Cardiac septum (tissue), 1 donor: ENCODE measurements around the gene FNBP1L. TPM values are rescaled to one million over a fixed set of nuclear protein-coding genes. Genes with fewer than 3 reads are reported as not detected.
A peak's percentile ranks its signal among the peaks of the same experiment; 100 is the strongest.
"Not testable (repeated sequence)": the region's sequence is repeated elsewhere in the genome, so short reads cannot be mapped to it uniquely, and the experiment has no call there.

Experiments used
- DNase-seq: peaks from one replicate; pipeline ENCODE4 v3.0.0-alpha.2; 2020; ENCODE audit warnings: low spot score
- intact Hi-C: fragments of 100-400 bp; cut with DNase I; formaldehyde crosslinking; loops from one replicate; pipeline ENCODE4 v1.14.0; 2022
- total RNA-seq: library from RNA; stranded (reverse); fragmentation: NEBNext Ultra II Directional; extraction: Animal tissue kit (Norgen Biotek cat#: 25700); gene quantifications from one replicate; pipeline ENCODE4 v1.2.1, GENCODE V29; 2021
- donor health status: DM: no; HTN: no; CAD: no.

The FNBP1L gene
- total RNA-seq, 1 donor from 2014 or later: 13.5 TPM

- DNase-seq: no peak
- intact Hi-C loops: no loop called here
Measured at GRCh38 chr1:93578911-93579825, 131.2 kb downstream of the FNBP1L start.

- intact Hi-C loops: no loop called here
- DNase-seq: no peak
Measured at GRCh38 chr1:93579891-93580290, 132.0 kb downstream of the FNBP1L start.

GRCh38 chr1:93581917-93582850 lies 134.3 kb downstream of the FNBP1L start:
- intact Hi-C loops: no loop called here
- DNase-seq: no peak

- intact Hi-C loops: no loop called here
- no peak for DNase-seq
Measured at GRCh38 chr1:93584261-93585003, 136.5 kb downstream of the FNBP1L start.

DNA sequence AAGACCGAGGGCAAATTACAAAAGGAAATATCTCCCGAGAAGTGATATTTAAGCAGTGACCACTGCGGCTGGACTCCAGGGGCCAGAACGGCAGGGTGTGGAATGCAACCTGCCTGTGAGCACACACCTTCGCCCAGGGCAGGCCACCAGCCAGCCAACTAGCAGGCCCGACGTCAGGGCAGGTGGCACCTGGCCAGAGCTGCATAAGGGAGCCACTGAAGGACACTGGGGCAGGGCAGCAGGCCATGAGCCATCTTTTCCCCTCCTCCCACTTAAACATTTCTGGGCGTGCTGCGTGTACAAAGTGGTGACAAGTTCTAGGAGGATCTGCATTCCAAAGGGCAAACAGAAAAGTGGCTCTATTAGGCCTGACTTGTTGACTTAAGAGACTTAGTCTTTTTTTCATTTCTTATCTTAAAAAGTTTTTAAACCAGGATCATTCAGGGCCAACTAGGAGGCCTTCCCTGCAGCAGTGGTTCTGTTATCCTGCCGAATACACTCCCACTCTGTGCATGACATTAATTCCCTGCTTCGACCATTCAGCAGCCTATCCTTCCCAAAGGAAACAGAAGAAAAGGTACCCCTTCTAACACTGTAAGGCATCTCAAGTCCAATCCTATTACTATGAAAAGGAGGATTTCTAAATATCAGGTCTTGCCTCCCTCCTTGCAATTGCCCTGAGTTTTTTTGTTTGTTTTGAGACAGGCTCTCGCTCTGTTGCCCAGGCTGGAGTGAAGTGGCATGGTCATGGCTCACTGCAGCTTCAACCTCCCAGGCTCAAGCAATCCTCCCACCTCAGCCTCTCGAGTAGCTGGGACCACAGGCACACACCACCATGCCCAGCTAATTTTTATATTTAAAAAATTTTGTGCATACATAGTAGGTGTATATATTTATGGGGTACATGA lies 137.4 kb downstream of the FNBP1L start:
- DNase-seq: peak; percentile 90
- intact Hi-C loops: no loop called here

- intact Hi-C loops: no loop called here
- no peak for DNase-seq
Measured at GRCh38 chr1:93587354-93587753, 139.4 kb downstream of the FNBP1L start.

DNA sequence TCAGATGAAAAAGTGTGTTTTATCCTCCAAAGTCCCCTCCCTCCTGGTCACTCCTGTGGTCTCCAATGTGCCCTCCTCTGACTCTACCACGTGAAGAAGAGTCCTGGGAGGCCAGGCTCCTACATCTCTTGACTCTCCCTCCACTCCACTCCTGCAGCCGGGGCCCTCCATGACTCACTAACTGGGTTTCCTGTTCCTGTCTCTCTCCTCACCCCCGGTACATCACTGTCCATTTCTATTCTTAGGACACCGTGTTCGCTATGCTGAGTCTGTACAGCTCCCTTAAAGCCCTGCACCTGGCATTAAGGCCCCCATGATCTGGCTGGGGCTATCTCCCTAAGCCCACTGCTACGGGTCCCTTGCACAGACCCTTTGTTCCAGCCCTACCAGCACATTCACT lies 140.3 kb downstream of the FNBP1L start:
- no peak for DNase-seq
- intact Hi-C loops: no loop called here

DNA sequence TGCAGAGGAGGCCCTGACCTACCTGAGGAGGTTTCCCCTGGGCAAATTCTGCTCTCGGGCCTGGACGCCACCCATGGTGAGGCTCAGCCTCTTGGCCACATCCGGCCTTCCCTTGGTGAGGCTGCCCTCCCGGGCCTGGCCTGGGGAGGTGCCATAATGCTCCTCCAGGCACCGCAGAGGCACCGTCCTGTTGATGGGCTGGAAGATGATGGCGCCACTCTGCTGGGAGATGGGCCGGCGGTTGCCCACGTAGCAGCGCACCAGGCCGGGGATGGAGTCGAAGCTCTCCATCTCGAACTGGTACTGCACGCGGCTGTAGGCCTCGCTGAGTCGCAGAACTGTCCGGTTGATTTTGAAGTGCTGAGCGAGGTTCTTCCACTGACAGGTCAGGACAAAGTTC lies 141.0 kb downstream of the FNBP1L start:
- DNase-seq: no peak
- intact Hi-C loops: no loop called here

DNA sequence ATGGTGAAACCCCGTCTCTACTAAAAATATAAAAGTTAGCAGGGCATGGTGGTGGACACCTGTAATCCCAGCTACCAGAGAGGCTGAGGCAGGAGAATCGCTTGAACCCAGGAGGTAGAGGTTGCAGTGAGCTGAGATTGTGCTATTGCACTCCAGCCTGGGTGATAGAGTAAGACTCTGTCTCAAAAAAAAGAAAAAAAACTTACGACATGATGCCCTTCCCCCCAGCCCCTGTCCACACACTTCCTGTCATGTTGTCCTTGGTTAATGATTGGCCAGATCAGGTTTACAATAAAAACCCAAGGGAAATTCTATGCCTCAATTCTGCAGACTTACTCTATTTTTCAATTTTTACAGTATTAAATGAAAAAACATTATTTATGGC lies 143.4 kb downstream of the FNBP1L start:
- intact Hi-C loops, DNase-seq: not testable (repeated sequence)

DNA sequence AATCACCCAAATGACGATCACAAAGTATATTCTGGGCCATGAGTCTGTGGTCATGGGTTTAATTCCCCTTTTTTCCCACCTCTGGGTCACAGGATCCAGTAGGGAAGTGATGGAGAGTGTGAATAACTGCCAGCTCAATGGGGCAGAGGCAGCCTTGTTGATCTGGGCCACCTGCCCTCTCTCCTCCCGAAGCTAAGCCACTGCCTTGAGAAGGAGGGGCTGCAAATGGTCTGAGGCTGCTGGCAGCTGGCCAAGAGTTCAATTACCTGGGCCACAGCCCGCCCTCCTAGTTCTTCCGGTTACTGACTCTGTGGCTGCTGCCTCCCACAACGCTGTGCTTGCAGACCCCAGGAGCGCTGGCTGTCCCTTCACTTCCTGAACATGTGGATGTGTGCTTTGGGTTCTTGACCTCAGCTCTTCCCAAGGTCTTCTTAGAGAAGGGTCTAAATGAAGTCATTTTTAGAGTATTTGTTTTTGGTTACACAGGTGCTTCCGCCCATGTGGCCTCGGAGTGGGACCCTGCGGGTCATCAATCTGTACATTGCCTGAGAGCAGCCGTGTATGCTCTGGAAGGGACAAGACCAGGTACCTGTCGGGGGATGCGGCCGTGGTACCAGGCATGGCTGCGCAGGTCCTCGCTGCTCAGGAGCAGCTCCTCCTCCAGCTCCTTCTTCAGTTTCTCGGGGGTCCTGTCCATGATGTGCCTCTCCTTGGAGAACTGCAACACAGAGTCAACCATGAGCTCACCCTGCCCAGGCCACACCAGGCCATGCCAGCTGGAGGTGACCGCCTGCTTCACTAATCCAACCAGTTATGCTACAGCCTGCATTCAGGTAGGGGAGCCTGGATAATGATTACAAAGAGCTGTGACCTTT lies 144.0 kb downstream of the FNBP1L start:
- intact Hi-C loops: no loop called here
- DNase-seq: no peak

- intact Hi-C loops: no loop called here
Measured at GRCh38 chr1:93592551-93592949, 144.6 kb downstream of the FNBP1L start.

GRCh38 chr1:93593854-93594602 lies 146.1 kb downstream of the FNBP1L start:
- intact Hi-C loops: no loop called here
- no peak for DNase-seq

More at GRCh38 chr1:93592551-93592949, 144.6 kb downstream of the FNBP1L start:
- DNase-seq: no peak

- DNase-seq: no peak
- intact Hi-C loops: no loop called here
Measured at GRCh38 chr1:93594603-93594880, 146.6 kb downstream of the FNBP1L start.

DNA sequence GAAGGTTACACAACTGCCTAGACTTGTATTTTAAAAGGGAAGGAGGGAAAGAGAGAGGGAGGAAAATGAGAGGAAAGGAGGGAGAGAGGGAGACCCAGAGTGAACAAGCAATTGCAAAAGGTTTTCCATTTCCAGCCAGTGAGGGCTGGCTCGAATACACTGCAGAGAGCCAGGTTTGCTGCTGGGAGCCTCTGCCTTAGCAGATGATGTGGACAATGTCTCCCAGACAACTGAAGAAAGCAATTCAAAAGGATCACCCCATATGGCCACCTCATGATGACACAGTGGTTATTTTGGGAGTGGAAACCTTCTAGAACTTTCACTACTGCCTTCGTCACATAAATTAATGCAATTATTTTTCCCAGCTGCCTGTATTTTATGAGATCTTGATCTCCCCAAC lies 147.3 kb downstream of the FNBP1L start:
- intact Hi-C loops: no loop called here
- DNase-seq: no peak

- intact Hi-C loops: no loop called here
- no peak for DNase-seq
Measured at GRCh38 chr1:93595743-93596142, 147.8 kb downstream of the FNBP1L start.

- intact Hi-C loops: no loop called here
- no peak for DNase-seq
Measured at GRCh38 chr1:93596329-93597089, 148.6 kb downstream of the FNBP1L start.

DNA sequence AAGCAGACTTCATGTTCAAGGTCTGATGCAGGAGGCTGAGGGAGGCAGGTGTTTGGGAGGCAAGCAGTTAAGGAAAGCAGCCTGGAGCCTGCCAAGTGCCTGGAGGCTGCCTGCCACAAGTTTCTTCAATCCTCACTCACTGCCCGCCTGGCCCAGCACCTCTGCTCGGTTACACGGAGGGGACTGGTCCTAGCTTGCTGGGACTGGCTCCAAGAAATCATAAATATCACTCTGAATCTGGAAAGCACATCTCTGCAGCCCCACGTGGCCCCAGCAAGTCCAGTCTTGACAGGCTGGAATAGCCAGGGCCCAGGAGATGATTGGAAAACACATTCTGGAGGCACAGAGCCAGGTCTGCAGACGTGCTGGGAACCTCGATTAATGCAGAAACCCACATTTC lies 149.8 kb downstream of the FNBP1L start:
- DNase-seq: no peak
- intact Hi-C loops: no loop called here
